IPS-18c (cell line): ENCODE measurements around the gene SGF29.
"Not testable (repeated sequence)": the region's sequence is repeated elsewhere in the genome, so short reads cannot be mapped to it uniquely, and the experiment has no call there.

ENCODE experiments used
- H3K4me3 ChIP-seq: 2 replicates; pipeline ENCODE4 v1.7.0; 2013; ENCODE audit warnings: low read depth, mild to moderate bottlenecking, low read length, moderate library complexity; ENCODE audit not compliant: insufficient read depth
- H3K9me3 ChIP-seq: one replicate; pipeline ENCODE4 v1.6.1; 2013; ENCODE audit warnings: mild to moderate bottlenecking, low read length, moderate library complexity; ENCODE audit not compliant: control insufficient read depth, insufficient read depth

SGF29 gene

DNA sequence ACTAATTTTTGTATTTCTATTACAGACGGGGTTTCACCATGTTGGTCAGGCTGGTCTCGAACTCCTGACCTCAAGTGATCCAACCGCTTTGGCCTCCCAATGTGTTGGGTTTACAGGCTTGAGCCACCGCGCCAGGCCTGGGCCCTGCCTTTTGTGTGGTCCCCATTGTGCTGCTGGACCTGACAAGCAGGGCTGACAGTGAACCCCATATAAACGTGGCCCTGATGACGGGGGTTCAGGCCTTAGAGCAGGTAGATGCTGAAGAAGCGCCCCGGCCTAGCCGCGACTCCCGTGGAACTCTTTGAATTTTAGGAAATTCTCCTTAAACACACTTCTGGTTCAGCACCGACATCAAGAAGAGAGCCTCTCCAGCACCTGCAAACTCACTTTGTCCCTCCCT is 47.9 kb downstream of the SGF29 start:
- not testable (repeated sequence) for H3K9me3 ChIP-seq, H3K4me3 ChIP-seq

DNA sequence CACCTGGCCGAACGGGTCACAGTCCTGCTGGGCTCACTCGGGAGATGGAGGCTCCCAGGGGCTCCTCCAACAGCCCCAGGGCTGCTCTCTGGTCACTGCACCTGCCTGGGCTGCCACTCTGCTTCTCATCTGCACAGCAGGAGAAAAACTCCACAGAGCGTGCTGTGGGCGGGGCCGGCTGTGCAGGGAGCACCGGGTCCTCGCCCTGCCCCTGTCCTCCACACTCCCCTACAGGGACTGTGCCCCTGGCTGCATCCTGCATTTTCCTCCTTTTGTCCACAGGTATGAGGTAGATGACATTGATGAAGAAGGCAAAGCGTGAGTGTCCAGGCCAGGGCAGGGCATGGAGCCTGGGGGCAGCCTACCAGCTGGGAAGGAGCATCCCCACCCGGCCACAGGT is 48.3 kb downstream of the SGF29 start:
- not testable (repeated sequence) for H3K4me3 ChIP-seq, H3K9me3 ChIP-seq

DNA sequence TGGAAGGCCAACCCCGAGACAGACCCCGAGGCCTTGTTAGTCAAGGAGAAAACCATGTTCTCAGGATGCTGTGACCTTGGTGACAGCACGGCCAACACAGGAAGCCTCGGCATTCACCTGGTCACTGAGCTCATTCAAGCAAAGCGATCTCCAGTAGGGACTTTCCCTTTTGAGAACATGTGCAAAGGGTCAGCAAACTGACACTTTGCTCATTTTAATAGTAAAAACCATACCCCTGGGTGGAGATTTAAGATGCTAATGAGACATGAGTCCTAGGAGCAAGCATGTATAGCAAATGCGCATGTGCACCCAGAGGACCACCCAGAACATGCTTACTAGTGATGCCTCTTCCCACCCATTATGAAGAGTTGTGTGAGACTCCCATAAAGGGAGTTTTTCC is 48.8 kb downstream of the SGF29 start:
- Histone ChIP-seq H3K4me3 (no peak overlapping the region; the same call in 1 of the 2 replicates), H3K9me3 (no peaks in the 10 kb centered on the region)

DNA sequence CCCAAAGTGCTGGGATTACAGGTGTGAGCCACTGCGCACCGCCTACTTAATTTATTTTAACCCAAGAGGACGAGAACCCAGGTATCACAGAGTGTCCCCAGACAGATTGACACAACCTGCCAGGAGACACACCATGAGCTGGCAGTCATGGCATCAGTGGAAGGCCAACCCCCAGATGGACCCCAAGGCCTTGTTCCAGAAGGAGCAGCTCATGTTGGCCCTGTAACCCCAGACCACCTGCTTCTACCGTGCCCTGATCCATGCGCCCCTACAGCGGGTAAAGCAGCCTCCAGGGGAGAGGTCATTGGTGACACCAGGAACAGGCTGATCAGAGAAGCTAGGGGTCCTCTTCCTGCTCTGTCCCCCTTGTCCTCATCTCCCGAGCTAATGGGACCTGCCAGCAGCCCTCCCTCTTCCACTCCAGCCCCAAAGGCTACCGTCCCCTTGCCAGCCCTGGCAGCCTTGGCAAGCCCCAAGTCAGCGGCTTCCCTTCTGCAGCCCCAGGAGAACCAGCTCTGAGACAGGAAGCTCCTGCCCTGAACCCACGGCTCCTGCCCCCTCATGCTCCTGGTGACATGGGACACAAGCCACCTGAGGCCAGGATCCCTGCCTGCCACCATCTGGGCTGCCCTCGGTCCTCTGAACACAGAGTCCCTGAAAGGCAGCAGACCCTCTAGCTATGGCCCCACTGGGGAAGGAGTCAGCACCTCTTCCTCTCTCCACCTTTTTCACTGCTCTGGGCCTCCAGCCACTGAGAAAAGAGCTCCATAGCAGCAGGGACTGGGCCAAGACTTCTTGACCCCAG is 49.9 kb downstream of the SGF29 start:
- Histone ChIP-seq H3K9me3 (no peaks in the 10 kb centered on the region), H3K4me3 (no peak overlapping the region)

DNA sequence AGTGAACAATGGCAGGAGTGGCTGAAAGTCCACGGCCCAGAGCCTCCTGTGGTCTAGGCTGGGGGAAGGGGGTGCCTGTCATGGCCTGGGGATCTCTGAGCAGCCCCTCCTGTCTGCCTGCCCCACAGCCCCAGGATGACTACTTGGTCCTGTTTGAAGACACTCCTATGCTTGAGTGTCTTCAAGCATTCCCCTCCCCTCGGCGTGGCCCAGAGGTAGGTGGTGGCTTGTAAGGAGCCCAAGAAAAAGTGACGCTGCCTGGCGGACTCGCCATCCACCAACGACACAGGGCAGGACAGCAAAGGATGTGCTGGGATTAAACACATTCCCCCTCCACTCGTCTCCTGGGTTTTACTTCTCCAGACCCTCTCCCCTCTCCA is 50.5 kb downstream of the SGF29 start:
- H3K4me3 ChIP-seq, result no peak overlapping the region
- H3K9me3 ChIP-seq, result no peaks in the 10 kb centered on the region

DNA sequence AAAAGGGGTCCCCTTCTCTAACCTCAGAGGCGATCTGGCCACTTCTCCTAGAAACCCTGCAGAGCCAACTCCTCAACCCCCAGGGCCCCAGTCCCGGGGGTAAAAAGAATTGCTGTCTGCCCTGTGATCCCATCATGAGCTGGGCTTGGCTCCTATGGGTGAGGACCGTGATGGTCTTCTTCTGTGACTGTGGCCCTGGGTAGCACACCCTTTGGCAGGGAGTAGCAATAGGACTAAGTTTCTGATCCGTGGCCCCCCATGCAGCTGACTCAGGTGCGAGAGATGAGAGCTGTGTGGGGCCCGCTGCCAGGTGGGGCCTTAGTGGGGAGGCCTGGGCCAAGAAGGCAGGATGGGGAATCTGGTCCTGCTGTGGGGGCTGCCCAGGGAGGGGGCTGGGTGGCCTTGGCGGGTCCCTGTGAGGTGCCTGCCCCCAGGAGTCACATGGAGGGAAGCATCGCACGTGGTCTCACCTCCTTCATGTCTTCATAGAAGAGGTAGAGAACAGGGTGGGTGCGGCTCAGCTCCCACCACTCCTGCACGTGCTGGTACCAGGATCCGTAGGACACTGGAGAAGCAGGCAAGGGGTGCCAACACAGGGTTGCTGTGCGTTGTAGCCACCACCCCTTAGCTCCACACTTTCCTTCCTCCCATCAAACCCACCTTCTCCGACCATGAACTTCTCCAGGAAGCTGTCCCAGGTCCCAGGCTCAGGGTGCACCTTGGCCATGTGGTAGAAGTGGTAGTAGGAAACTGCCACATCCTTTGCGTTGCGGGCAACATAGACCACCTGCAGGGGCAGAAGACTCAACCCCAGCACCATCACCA is 52.8 kb downstream of the SGF29 start:
- Histone ChIP-seq H3K4me3 (no peak overlapping the region), H3K9me3 (no peaks in the 10 kb centered on the region)

DNA sequence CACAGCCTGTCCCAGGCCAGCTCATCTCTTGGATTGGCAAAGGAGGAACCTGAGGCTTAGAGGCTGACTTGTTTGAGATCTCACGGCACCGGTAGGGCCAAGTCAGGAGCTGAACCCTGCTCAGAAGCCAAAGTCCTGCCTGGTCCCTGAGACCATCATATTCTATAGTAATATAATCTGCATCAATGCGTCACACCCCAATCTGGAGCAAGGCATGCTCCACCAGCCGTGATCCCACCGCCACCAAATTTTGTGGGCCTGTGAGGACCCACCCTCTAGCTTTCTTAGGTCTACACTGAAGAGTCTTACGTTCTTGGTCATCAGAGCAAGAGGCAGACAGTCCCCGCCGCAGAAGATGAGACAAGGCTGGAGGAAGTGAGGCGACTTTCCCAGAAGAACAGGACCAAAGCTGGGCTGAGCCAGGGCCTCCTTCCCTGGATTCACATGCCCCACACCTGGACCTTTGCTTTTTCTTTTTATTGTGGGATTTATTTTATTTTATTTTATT is 53.5 kb downstream of the SGF29 start:
- no peak overlapping the region for H3K4me3 ChIP-seq
- no peaks in the 10 kb centered on the region for H3K9me3 ChIP-seq

DNA sequence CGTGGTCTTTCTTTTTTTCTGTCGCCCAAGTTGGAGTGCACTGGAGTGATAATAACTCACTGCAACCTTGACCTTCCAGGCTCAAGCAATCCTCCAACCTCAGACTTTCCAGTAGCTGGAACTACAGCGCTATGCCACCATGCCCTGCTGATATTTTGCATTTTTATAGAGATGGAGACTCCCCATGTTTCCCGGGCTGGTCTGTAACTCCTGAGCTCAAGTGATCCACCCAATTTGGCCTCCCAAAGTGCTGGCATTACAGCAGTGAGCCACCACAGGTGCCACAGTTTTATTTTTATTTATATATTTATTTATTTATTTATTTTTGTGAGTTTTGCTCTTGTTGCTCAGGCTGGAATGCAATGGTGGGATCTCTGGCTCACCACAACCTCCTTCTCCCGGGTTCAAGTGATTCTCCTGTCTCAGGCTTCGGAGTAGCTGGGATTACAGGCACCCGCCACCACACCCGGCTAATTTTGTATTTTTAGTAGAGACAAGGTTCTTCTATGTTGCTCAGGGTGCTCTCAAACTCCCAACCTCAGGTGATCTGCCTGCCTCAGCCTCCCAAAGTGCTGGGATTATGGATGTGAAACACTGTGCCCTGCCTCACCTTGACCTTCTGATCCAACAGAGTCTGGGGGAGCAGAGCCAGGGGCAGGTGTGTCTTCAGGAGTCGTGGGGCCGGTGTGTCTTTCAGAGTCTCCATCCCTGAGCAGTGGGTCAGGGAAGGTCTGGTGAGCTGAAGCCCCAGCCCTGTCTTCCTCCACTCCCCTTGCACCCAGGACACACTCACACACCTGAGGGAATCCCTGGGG is 54.2 kb downstream of the SGF29 start:
- not testable (repeated sequence) for H3K4me3 ChIP-seq, H3K9me3 ChIP-seq

DNA sequence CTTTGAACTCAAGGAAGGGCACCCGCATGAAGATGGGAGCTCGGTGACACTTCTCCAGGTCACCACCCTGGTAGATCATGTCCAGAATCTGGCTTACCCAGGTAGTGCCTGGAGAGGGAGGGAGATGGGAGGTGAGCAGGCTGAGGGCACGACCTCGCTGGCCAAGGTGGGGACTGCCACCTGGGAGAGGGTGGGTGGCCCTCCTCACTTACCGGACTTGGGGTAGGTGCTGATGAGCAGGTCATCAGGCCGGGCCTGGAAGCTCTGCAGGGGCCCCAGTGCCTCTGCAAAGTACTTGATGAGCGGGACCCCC is 54.7 kb downstream of the SGF29 start:
- H3K4me3 ChIP-seq, H3K9me3 ChIP-seq: not testable (repeated sequence)

DNA sequence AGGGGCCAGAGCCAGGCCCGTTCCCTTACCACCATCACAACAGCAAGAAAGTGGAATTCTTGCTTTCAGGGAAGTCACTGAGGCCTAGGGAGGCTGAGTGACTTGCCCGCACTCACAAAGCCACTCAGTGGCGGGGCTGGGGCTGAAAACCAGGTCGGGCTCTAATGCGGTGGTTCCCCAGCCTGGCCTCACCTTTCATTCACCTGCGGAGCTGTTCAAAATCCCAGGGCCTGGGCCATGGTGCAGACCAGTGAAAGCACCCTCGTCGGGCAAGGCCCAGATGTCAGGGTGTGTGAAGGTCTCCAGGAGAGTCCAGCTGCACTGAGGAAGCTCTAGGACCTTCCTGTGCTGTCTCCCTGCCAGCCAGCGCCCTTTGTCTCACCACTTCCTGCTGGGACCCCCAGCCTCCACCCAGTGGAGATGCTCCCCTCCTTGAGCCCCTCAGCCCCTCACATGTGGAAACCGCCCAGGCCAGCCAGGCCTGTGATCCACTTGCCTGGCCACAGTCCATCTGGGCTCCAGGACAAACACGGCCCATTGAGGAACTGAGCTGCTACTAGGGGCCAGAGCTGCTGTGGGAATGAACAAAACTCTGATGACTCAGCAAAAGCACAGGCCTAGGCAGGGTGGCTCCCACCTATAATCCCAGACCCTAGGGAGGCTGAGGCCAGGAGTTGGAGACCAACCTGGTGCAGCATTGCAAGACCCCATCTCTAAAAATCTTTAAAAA is 55.3 kb downstream of the SGF29 start:
- H3K9me3 ChIP-seq, H3K4me3 ChIP-seq: not testable (repeated sequence)

DNA sequence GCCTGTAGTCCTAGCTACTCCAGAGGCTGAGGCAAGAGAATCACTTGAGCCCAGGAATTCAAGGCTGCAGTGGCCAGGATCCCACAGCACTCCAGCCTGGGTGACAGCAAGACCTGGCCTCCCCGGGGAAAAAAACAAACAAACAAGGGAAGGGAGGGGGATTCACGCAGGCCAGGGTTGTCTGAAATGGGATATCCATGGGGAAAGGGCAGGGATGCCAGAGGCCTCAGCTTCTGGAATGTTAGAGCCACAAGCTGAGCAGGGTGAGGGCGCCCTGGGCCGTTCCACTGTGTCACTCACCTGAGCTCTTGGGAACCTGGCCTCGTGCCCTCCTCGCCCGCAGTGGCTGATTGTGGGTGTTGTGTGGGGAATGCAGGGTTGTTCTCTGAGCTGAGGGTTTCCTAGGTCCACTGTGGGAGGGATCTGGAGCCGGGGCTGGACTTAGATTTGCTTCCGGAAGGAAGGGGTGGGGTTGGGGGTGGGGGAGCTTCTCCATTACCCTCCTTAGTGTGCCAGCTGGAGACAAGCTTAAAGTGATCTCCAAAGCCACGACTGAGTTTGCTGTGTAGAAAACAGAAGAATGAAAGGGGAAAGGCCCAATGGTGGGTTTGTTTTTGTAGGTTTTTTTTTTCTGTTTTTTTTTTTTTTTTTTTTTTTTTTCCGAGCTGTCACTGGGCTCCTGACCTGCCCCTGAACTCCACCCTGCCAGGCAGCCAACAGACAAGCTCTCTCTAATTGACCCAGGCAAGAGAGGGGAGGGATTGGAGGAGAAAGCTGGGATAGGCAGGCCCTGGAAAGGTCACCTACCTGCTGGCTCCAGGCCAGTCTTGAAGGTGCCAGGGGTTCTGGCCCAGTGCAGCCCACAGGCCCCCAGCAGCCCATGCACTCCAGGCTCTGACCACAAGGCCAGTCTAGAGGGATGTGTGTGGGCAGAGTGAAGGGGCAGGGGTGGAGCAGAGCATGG is 56.2 kb downstream of the SGF29 start, which contains the start of gene SULT1A1:
Gene SULT1A1, minus strand, starts transcription at position 414 of the 964 bp plus-strand sequence. CDS start 1,189 bp downstream, outside the sequence.
- Histone ChIP-seq H3K9me3 (no peaks in the 10 kb centered on the region), H3K4me3 (no peak within 1 kb of the TSS)

DNA sequence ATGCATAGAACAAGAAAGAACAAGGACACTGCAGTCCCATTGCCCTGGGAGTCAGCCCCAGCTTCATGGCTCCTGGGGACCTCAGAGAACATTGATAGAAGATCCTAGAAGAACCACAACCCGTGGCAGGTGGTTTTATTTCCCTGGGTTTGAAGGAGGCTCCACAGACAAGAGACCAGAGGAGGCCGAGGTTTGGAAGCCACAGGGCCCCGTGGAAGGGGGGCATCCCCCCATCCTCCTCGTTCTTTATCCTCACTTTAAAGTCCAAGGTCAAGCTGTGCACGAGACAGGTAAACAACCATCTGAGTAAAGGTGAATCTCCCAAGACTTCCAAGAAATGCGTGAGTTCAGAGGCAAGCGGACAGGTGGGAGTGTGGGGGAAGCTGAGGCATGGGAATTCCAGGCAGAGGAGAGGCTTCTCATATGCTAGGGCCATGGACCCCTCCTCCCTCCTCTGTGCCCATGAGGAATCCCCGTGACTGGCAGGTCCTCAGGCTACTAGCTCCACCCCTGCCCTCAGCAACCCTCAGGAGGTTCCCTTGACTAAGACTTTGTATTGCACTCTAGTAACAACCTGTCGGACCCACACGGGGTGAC is 57.0 kb downstream of the SGF29 start:
- Histone ChIP-seq H3K9me3 (no peaks in the 10 kb centered on the region), H3K4me3 (no peak overlapping the region)

DNA sequence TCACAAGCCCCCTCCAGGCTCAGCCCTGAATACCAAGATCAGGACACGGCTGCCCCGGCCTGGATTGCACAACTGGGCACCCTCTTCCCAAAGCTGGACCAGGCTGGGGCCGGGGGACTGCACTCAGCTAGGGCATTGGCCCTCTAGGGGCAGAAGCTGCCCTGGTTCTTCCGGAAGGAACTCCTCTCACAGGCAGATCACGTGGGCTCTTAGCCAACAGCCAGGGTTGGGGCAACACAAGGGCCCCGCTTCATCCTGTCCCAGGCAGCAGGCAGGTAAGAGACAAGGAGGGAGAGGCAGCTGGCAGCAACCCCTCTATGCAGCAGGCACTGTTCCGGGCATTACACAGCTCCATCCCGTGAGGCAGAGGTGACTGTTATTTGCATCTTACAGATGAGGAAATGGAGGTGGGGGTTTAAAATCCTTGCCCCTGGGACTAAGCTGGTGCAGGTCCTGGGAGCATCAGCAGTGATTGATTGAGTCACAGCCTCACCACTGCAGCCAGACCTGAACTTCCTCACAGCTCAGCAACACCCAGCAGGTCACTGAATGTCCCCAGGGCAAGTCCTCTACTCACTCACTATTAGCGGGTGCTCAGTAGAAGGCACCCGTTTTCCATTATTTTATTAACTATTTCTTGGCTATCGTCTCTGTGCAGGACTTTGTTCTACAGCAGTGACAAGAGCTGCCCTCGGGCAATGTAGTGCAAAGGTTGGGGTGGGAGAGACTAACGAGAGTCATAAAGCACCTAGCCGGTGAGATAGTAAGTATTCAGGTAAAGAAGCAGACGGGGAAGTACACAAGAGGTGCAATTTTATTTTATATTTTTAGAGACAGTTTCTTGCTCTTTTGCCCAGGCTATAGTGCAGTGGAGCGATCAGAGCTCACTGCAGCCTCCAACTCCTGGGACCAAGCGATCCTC is 58.9 kb downstream of the SGF29 start:
- not testable (repeated sequence) for H3K4me3 ChIP-seq, H3K9me3 ChIP-seq

DNA sequence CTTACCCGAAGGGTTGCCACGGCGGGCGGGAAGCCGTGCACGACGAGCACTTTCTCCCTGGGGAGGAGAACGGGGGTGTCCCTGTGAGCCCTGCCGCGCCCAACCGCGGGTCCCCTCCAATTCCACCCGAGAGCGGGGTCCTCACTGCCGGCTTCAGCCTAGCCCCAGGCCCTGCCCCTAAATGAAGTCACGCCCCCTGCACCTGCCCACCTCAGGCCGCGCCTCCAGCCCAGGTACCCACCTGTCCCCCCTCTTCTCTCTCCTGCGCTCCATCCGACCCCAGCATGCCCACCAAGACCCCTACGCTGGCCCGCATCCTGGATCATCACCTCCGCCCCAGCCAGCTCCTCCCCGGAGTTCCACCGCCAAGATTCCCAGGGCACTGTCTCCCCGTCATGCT is 60.2 kb downstream of the SGF29 start:
- not testable (repeated sequence) for H3K4me3 ChIP-seq, H3K9me3 ChIP-seq

DNA sequence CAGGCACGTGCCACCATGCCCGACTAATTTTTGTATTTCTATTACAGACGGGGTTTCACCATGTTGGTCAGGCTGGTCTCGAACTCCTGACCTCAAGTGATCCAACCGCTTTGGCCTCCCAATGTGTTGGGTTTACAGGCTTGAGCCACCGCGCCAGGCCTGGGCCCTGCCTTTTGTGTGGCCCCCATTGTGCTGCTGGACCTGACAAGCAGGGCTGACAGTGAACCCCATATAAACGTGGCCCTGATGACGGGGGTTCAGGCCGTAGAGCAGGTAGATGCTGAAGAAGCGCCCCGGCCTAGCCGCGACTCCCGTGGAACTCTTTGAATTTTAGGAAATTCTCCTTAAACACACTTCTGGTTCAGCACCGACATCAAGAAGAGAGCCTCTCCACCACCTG is 60.8 kb downstream of the SGF29 start:
- not testable (repeated sequence) for H3K9me3 ChIP-seq, H3K4me3 ChIP-seq
